Effector memory CD4-positive, alpha-beta T cell (primary cell): Measurements from ENCODE around the gene NPFF.
"Not testable (repeated sequence)": the region's sequence is repeated elsewhere in the genome, so short reads cannot be mapped to it uniquely, and the experiment has no call there.

Experiments
- DNase-seq, 3 donors: peaks; one replicate each; pipeline ENCODE4 v3.0.0-alpha.2; 2020
- H3K27ac ChIP-seq: 2 replicates; pipeline ENCODE4 v1.7.0; 2013; ENCODE audit warnings: mild to moderate bottlenecking, low read length, moderate library complexity; ENCODE audit not compliant: insufficient read depth, poor library complexity, severe bottlenecking
- H3K27me3 ChIP-seq: replicated peaks from 2 replicates; pipeline ENCODE4 v1.7.0; 2013; ENCODE audit warnings: mild to moderate bottlenecking, low read length; ENCODE audit not compliant: insufficient read depth, control insufficient read depth, poor library complexity, severe bottlenecking
- H3K36me3 ChIP-seq: 2 replicates; pipeline ENCODE4 v1.7.0; 2013; ENCODE audit warnings: mild to moderate bottlenecking, low read length, moderate library complexity; ENCODE audit not compliant: control insufficient read depth, insufficient read depth
- H3K4me1 ChIP-seq: 2 replicates; pipeline ENCODE4 v1.7.0; 2013; ENCODE audit warnings: low read length, mild to moderate bottlenecking; ENCODE audit not compliant: control insufficient read depth, insufficient read depth, poor library complexity, severe bottlenecking
- H3K4me3 ChIP-seq: 2 replicates; pipeline ENCODE4 v1.7.0; 2013; ENCODE audit warnings: low read length, low read depth, mild to moderate bottlenecking; ENCODE audit not compliant: insufficient read depth, poor library complexity, severe bottlenecking
- H3K9me3 ChIP-seq: 2 replicates; pipeline ENCODE4 v1.7.0; 2013; ENCODE audit warnings: mild to moderate bottlenecking, low read length, moderate library complexity; ENCODE audit not compliant: control insufficient read depth

The NPFF gene

DNA sequence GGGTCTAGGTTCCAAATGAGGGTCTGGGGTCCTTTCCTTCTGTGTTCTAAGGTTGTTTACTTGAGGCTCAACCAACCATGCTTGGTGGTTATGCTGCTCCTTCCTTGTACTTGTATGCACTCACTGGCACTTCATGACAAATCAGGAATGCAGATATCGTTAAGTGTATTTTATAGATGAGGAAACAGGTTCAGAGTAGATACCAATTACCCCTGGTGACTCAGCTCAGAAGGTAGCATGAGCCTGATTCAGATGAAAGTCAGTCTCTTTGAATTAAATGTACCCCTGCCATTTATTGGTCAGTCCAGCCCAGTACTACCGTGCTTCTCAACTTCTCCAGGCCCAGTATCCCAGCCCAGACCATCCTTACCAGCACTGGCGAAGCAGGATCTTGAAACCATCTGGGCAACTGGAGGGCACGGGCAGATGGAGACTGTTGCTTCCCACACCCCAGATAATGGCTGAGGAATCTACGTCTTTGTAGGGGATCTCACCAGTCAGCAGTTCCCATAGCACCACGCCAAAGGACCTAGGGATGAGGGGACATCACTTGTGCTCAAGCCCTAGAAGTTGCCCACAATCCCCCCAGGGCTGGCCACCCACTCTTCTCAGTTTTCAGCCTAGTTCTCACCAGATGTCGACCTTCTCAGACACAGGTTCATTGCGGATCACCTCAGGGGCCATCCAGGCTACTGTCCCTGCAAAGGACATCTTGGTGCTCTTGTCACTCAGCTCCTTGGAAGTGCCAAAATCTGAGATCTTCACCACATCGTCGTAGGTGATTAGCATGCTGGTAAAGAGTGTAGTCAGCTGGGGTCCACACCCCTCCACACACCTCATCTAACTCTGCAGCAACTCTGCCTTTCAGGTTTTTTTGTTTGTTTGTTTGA, 22.4 kb downstream of the NPFF start:
- Histone ChIP-seq H3K4me3 (no peak overlapping the region), H3K27ac (no peak overlapping the region), H3K27me3 (no peaks in the 10 kb centered on the region), H3K9me3 (no peaks in the 10 kb centered on the region), H3K36me3 (peaks cover 50% of the 10 kb centered on the region), H3K4me1 (no peaks in the 10 kb centered on the region)
- DNase-seq = no peak

DNA sequence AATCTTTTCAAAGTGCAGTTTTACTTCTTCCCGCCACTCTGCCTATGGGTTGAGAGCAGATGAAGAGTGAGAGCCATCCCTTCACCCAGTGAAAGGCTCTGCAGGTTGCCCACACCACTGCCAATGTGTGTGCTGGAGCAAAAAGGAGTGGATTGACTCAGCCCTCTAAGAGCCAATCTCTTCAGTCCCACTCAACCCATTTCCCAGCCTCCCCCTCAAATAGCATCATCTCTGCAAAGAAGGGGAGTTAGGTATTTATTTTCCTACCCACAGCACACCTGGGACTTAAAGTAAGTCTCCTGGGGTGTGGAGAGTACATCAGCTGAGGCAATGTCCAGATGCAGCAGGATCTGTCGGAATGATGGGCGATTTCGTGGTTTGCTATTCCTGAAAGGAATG, 23.3 kb downstream of the NPFF start:
- Histone ChIP-seq H3K27ac (no peak overlapping the region), H3K4me3 (no peak overlapping the region), H3K4me1 (no peaks in the 10 kb centered on the region), H3K9me3 (no peaks in the 10 kb centered on the region), H3K36me3 (peaks cover 59% of the 10 kb centered on the region), H3K27me3 (no peaks in the 10 kb centered on the region)
- no peak for DNase-seq

DNA sequence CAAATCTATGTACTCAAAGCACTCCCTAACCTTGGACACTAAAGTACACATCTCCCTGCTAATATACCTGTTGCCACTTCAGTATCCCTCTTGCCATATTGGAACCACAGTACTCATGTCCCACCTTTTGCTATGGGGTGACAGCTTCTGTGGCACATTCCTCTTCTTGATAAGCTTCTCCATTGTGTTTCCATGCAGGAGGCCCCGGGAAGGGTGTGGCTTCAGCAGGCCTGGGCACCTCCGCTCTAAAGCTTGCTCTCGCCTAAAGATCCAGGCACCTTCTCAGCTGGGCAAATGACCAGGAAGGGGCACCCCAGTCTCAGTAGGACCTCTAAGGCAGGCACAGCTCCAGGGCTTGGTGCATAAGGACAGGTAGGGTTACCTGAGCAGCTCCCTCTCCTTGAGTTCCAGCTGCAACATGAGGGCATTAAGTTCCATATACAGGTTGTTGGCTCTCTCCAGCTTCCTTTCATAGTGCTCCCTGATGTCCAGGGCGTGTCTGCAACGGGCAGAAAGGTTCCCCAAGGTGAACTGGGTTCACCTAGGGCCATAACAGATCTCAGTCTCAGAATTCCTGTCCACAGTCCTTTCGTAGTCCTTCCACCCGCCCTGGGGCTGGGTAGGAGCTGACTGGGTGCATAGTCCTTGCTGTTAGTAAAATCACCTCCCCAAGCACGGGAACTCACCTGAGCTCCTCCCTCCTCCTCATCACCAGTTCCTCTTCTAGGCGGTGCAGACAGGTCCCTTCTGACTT, 23.9 kb downstream of the NPFF start:
- Histone ChIP-seq H3K4me1 (no peaks in the 10 kb centered on the region), H3K27me3 (no peaks in the 10 kb centered on the region), H3K27ac (no peak overlapping the region), H3K4me3 (no peak overlapping the region), H3K36me3 (peaks cover 64% of the 10 kb centered on the region), H3K9me3 (no peaks in the 10 kb centered on the region)
- no peak for DNase-seq

DNA sequence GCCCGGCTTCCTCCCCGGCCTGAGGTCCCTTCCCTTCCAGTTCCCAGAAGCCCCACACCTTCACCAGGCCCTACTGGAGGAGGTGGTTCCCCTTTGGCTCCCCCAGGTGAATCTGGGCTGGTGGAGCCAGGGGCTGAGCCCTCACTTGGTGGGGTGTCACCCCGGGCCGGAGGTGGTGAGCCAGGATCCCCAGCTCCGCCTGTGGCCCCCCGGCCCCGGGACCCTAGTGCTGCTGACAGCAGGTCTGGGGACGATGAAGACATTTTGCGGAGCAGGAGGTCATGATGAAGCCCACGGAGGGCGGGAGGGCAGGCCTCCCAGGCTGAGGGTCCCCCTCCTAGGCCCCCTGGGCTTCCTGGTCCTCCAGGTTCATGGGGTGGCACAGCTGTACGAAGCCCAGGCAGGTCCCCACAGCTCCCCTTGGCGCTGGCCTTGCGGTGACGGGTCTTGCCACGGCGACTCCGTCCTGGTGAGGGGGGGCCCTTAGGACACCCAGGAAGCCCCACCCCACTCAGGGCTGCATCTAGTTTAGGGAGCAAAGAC, 24.6 kb downstream of the NPFF start:
- no peak for DNase-seq
- H3K27me3 ChIP-seq = no peaks in the 10 kb centered on the region
- H3K27ac ChIP-seq = no peak overlapping the region
- no peaks in the 10 kb centered on the region for H3K9me3 ChIP-seq
- no peaks in the 10 kb centered on the region for H3K4me1 ChIP-seq
- H3K36me3 ChIP-seq = peaks cover 69% of the 10 kb centered on the region
- no peak overlapping the region for H3K4me3 ChIP-seq

DNA sequence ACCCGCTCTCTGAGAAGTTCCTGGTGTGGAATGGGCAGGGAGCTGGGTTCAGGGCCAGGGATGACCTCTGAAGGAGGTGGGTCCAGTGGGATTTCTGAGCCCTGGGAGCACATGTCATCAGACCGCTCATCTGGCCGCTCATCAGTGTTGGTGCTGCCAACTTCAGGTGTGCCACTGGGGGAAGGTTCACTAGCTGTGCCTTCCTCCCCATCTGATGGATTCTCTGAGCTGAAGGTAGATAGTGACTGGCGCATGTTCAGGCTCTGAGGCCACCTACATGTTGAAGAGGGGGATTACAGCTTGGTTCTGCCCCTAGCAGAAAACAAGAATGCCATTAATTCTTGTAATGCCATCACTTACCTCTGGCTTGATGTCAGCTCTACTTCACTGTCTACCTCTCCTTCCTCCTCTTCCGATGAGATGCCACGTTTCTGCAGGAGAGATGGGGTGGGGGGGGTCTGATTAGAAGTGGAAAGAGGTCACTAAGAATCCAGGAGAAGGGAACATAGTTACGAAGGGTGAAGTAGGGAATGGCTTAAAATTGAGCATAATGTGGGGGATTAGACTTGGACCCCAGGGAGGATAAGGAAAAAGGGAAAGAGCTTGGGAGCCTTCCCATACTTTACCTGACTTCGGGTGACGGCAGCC, 25.2 kb downstream of the NPFF start:
- H3K27ac ChIP-seq = no peak overlapping the region
- peaks cover 74% of the 10 kb centered on the region for H3K36me3 ChIP-seq
- H3K27me3 ChIP-seq = no peaks in the 10 kb centered on the region
- no peak overlapping the region for H3K4me3 ChIP-seq
- no peaks in the 10 kb centered on the region for H3K9me3 ChIP-seq
- DNase-seq = no peak
- H3K4me1 ChIP-seq = no peaks in the 10 kb centered on the region

DNA sequence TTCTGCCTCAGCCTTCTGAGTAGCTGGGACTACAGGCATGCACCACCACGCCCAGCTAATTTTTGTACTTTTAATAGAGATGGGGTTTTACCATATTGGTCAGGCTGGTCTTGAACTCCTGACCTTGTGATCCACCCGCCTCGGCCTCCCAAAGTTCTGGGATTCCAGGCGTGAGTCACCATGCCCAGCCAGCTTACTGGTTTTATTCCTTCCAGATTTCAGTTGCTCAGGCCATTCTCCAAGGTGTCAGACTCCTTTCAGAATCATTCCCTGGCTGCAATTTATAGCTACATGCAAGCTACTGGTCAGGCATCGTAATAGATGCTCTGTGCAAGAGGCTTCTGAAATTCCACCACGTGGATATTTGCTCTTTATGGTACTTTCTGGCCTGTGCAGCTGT, 25.8 kb downstream of the NPFF start:
- H3K27ac ChIP-seq = not testable (repeated sequence)

DNA sequence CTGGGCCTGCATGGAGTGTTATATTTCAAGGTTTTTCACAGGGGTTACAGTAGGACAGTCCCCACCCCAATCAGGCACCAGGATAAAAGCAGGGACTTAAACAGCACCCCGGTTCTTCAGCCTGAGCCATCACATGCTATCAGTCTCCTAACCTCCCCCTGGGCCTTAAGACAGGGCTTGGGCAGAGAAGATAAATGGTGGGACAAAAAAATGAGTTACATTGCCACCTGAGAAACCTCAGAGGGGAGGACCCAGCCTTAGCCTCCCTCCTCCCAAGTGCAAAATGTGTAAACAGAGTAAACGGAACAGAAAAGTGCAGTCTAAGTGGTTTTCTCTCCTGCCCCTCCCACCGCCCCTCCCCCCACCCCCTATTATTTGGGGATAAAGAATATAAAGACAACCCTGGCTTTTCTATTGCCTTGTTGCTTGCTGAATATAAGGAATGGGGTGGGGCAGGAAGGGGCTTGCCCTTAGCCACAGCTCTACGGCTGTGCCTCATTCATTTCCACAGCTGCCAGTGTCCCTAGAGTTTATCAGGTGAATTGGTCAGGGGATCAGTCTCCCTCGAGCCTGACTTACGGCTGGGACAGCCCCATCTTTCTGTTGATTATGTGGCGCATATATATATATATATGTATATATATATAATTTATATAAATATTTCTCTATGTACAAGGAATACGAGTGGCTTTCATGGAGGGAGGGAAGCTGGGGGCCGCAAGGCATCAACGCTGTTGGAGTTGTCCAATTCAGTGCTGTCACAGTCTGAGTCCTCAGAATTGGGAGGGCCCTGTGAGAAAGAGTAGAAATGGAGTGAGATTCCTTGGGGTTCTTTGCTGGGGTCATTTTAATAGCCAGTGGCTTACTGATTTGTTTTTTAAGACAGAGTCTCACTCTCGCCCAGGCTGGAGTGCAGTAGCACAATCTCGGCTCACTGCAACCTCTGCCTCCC, 26.5 kb downstream of the NPFF start:
- Histone ChIP-seq H3K4me3 (no peak overlapping the region), H3K4me1 (no peaks in the 10 kb centered on the region), H3K9me3 (no peaks in the 10 kb centered on the region), H3K36me3 (peaks cover 87% of the 10 kb centered on the region), H3K27me3 (no peaks in the 10 kb centered on the region), H3K27ac (no peak overlapping the region)
- no peak for DNase-seq

More for the DNA sequence above, 25.8 kb downstream of the NPFF start:
- not testable (repeated sequence) for H3K27me3 ChIP-seq, H3K4me1 ChIP-seq, H3K4me3 ChIP-seq, DNase-seq, H3K9me3 ChIP-seq
- H3K36me3 ChIP-seq = peaks cover 80% of the 10 kb centered on the region

DNA sequence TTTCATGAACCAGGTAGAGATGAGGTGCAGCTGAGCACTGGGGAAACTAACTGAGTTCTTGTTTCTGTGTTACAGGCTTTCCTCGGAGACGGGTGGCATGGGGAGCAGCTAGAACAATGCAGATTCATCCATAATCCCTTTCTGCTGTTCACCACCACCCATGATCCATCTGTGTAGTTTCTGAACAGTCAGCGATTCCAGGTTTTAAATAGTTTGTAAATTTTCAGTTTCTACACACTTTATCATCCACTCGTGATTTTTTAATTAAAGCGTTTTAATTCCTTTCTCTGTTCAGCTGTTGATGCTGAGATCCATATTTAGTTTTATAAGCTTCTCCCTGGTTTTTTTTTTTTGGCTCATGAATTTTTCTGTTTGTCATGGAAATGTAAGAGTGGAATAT, 28.0 kb downstream of the NPFF start:
- no peak for DNase-seq
- H3K4me1 ChIP-seq = peaks cover 5% of the 10 kb centered on the region
- H3K4me3 ChIP-seq = no peak overlapping the region
- H3K27me3 ChIP-seq = no peaks in the 10 kb centered on the region
- no peak overlapping the region for H3K27ac ChIP-seq
- H3K36me3 ChIP-seq = peaks cover 91% of the 10 kb centered on the region
- no peaks in the 10 kb centered on the region for H3K9me3 ChIP-seq

DNA sequence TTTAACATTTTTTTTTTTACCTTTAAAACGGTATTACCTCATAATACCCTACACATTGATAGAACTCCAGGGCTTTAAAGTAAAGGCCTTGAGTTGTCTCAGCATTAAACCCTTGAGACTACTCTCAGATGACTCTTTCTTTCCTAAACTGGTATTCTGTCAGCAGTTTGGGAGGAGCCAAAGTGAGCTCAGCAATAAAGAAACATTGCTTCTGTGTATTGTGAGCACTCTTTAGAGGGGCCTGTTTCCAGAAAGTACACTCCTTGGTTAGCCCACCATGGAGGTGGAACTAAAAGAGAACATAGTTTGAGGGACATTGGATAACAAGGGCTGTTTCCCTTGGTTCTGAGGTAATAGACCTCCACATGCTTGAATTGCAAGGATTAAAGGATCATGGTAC, 28.4 kb downstream of the NPFF start:
- Histone ChIP-seq H3K4me3 (no peak overlapping the region), H3K4me1 (peaks cover 5% of the 10 kb centered on the region), H3K27ac (no peak overlapping the region), H3K36me3 (peaks cover 91% of the 10 kb centered on the region), H3K27me3 (no peaks in the 10 kb centered on the region), H3K9me3 (no peaks in the 10 kb centered on the region)
- no peak for DNase-seq
